ENCODE results near the gene POM121L2. TPM values are rescaled to one million over a fixed set of nuclear protein-coding genes. Genes with fewer than 3 reads are reported as not detected.

Gene POM121L2
- total RNA-seq, 1 donor from 2014 or later, result not detected

- POLR2A ChIA-PET, result no interaction called here
- CTCF ChIA-PET, result no interaction called here
- Mint-ChIP-seq H3K4me3 (no peak overlapping the region), H3K27ac (no peak overlapping the region), H3K36me3 (ENCODE audit: low read depth) (peaks cover 9% of the 10 kb centered on the region), H3K9me3 (peaks cover 13% of the 10 kb centered on the region), H3K4me1 (no peaks in the 10 kb centered on the region), H3K27me3 (peaks cover 82% of the 10 kb centered on the region)
- DNase-seq, result no peak
- TF ChIP-seq, protein P1, sequence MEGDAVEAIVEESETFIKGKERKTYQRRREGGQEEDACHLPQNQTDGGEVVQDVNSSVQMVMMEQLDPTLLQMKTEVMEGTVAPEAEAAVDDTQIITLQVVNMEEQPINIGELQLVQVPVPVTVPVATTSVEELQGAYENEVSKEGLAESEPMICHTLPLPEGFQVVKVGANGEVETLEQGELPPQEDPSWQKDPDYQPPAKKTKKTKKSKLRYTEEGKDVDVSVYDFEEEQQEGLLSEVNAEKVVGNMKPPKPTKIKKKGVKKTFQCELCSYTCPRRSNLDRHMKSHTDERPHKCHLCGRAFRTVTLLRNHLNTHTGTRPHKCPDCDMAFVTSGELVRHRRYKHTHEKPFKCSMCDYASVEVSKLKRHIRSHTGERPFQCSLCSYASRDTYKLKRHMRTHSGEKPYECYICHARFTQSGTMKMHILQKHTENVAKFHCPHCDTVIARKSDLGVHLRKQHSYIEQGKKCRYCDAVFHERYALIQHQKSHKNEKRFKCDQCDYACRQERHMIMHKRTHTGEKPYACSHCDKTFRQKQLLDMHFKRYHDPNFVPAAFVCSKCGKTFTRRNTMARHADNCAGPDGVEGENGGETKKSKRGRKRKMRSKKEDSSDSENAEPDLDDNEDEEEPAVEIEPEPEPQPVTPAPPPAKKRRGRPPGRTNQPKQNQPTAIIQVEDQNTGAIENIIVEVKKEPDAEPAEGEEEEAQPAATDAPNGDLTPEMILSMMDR (IDR thresholded peaks at IDR 0.05), result no peak
- intact Hi-C loops (cut with micrococcal nuclease), result loop anchor here (10.0 kb wide), 2 partner anchors 255 to 965 kb away; no protein-coding TSS in a partner anchor
- no peak for ATAC-seq (ENCODE audit: low read depth)
These were observed 21.8 kb downstream of the POM121L2 start for GRCh38 chr6:27290065-27290849.

DNA sequence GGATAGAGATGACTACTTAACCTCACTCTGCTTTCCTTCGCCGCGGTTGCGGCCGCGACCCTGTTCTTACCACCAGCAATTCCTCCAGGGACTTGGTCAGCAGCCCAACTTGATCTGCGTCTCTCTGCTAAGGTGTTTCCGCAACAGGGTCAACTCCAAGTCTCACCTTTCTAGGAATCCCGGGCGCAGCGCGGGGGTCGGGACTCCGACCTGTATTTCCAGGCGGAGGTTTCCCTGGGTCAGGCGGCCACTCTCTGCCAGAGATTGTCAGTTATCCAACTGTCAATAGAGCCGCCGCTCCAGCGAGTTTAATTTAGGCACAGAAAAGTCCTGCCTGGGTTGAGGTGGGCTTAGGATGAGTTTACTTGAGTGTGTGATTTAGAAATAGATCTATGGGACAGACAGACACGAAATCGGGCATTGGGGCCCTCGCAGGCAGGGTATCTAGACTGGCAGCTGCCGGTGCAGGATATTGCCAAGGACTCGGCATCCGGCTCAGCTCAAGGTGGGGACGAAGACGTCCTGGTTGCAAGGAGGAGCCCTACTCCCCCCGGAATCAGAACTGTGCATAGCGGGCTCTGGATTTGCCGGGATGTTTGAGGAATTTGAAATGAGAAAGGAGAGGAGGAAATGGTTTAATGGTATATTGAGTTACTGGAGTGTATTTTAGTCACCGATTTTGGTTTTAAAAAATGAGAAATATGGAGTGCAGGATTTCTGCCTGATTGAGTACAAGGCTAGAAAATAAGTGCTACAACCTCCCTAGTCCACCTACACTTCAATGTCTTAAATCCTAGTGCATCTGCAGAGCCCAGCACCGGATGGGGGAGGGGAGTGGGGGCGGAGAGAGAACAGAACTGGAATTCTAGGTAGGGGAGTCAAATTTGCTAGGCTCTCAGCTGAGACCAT, 23.7 kb downstream of the POM121L2 start:
- Mint-ChIP-seq H3K4me3 (peak overlapping the region; percentile 30), H3K36me3 (ENCODE audit: low read depth) (peaks cover 11% of the 10 kb centered on the region), H3K27ac (no peak overlapping the region), H3K9me3 (peaks cover 20% of the 10 kb centered on the region), H3K27me3 (peaks cover 77% of the 10 kb centered on the region), H3K4me1 (no peaks in the 10 kb centered on the region)
- ATAC-seq (ENCODE audit: low read depth) (no peak), DNase-seq (no peak)
- intact Hi-C loops (cut with micrococcal nuclease), result loop anchor here (10.0 kb wide), 1 partner anchor 316 kb away; no protein-coding TSS in a partner anchor
- TF ChIP-seq, protein P1 (IDR thresholded peaks at IDR 0.05), result no peak
- CTCF ChIA-PET, result no interaction called here
- POLR2A ChIA-PET, result no interaction called here

GRCh38 chr6:27287751-27288135, 24.3 kb downstream of the POM121L2 start:
- no peak overlapping the region for H3K27ac Mint-ChIP-seq
- H3K27me3 Mint-ChIP-seq, result peaks cover 80% of the 10 kb centered on the region
- DNase-seq, result no peak
- no peaks in the 10 kb centered on the region for H3K4me1 Mint-ChIP-seq
- ATAC-seq (ENCODE audit: low read depth), result no peak
- intact Hi-C loops (cut with micrococcal nuclease), result loop anchor here (10.0 kb wide), 1 partner anchor 317 kb away; no protein-coding TSS in a partner anchor
- ChIA-PET POLR2A (no interaction called here), CTCF (no interaction called here)
- H3K9me3 Mint-ChIP-seq, result peaks cover 23% of the 10 kb centered on the region
- H3K4me3 Mint-ChIP-seq, result no peak overlapping the region
- H3K36me3 Mint-ChIP-seq (ENCODE audit: low read depth), result peaks cover 14% of the 10 kb centered on the region
- TF ChIP-seq, protein P1 (IDR thresholded peaks at IDR 0.05), result no peak

DNA sequence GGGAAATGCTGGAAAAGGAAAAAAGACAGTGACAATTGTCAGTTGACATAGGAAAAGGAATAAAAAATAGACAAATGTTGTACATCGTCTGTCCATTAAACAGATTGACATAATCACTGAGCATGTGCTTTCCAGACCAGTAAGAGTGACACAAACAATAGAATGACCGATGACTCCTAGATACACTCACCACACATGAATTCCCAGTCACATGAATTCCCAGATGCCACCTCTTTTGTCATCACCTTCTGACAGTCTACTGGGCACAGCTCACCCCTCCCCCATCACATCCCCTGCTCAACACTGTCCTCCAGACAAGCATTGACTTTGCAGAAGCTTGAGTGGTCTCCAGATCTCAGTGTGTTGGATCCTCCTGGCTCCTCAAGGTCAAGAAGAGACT, 25.9 kb downstream of the POM121L2 start:
- H3K36me3 Mint-ChIP-seq (ENCODE audit: low read depth), result peaks cover 15% of the 10 kb centered on the region
- CTCF ChIA-PET, result no interaction called here
- peaks cover 25% of the 10 kb centered on the region for H3K9me3 Mint-ChIP-seq

More for the DNA sequence above, 25.9 kb downstream of the POM121L2 start:
- Mint-ChIP-seq H3K4me1 (no peaks in the 10 kb centered on the region), H3K27me3 (peaks cover 71% of the 10 kb centered on the region), H3K4me3 (no peak overlapping the region), H3K27ac (no peak overlapping the region)
- intact Hi-C loops (cut with micrococcal nuclease), result loop anchor here (10.0 kb wide), 1 partner anchor 319 kb away; no protein-coding TSS in a partner anchor
- TF ChIP-seq, protein P1 (IDR thresholded peaks at IDR 0.05), result no peak
- ATAC-seq (ENCODE audit: low read depth) (no peak), DNase-seq (no peak)
- POLR2A ChIA-PET, result no interaction called here

All from activated B cell treated with CpG ODN at 0.5 μM for 24 hours (primary cell).